HepG2 (cell line): ENCODE data around the gene CHMP4B. TPM values are rescaled to one million over a fixed set of nuclear protein-coding genes. Genes with fewer than 3 reads are reported as not detected.

Experiments
- ATAC-seq: fragments of 200-7000 bp; cut with Tn5 transposase; 3 replicates; pipeline ENCODE4 v1.9.1; 2020; ENCODE audit warnings: mild to moderate bottlenecking, moderate library complexity
- BruUV-seq: library from RNA; stranded (reverse); fragments of 400-500 nt; replicated peaks from 2 replicates; lab custom pipeline; 2021; lab: Mats Ljungman, UMichigan
- CTCF ChIA-PET: fragments of 300-600 bp; formaldehyde crosslinking; extraction: SDS; loops from one replicate; lab custom pipeline; 2021; ENCODE audit warnings: low total read pairs, inconsistent platforms, low intra/inter-chr PET ratio; lab: Yijun Ruan, JAX
- POLR2A ChIA-PET: fragments of 350-600 bp; sonication (Branson Sonifier 250); formaldehyde crosslinking; loops from one replicate; lab custom pipeline; 2020; ENCODE audit warnings: antibody characterized with exemption, inconsistent platforms; lab: Yijun Ruan, JAX
- DNase-seq: peaks from one replicate; pipeline ENCODE4 v3.0.0-alpha.2; 2015; ENCODE audit warnings: low spot score
- FAIRE-seq: peaks from 3 replicates; lab custom pipeline; 2011; peaks lifted over from hg19 to GRCh38; lab: Jason Lieb, UNC
- H2AFZ ChIP-seq: one replicate; pipeline ENCODE4 v1.6.1; 2011; ENCODE audit warnings: low read length, inconsistent platforms
- H3K27ac ChIP-seq: fragments of 300-600 bp; 3 replicates; pipeline ENCODE4 v1.8.0; 2011; ENCODE audit warnings: mixed run types, mild to moderate bottlenecking, mixed read lengths, low read length, inconsistent platforms; ENCODE audit not compliant: insufficient read depth; ENCODE audit errors: extremely low read length
- H3K27me3 ChIP-seq, 2 experiments: fragments of 200-600 bp in 1 of 2; 2 replicates in 1 of 2; 3 replicates in 1 of 2; pipeline versions ENCODE4 v1.6.0 to v1.8.0; 2011; ENCODE audit warnings: low read length in 2 of 2, mild to moderate bottlenecking in 2 of 2, moderate library complexity in 2 of 2, inconsistent platforms in 1 of 2; ENCODE audit not compliant: insufficient read depth in 2 of 2, control insufficient read depth in 1 of 2
- H3K36me3 ChIP-seq, 2 experiments: fragments of 200-600 bp in 1 of 2; replicated peaks in 1 of 2; 2 replicates in 1 of 2; 3 replicates in 1 of 2; pipeline versions ENCODE4 v1.5.1 to v1.8.0; 2011; ENCODE audit warnings: low read length in 2 of 2, inconsistent platforms in 1 of 2; ENCODE audit not compliant: insufficient read depth in 2 of 2, control insufficient read depth in 1 of 2
- H3K4me1 ChIP-seq: 2 replicates; pipeline ENCODE4 v1.5.1; 2012; ENCODE audit warnings: low read length, inconsistent platforms; ENCODE audit not compliant: insufficient read depth
- H3K4me2 ChIP-seq: 2 replicates; pipeline ENCODE4 v1.6.0; 2011; ENCODE audit warnings: low read depth, low read length, inconsistent platforms
- H3K4me3 ChIP-seq, 3 experiments: fragments of 200-600 bp in 1 of 3; sonication (generic), shearing (Covaris generic) in 1 of 3; replicated peaks in 1 of 3; 2 replicates each; pipeline ENCODE4 v1.5.1; 2011 to 2016; ENCODE audit warnings: low read length in 3 of 3, inconsistent platforms in 2 of 3, low read depth in 2 of 3, mild to moderate bottlenecking in 2 of 3, control low read depth in 1 of 3, mixed read lengths in 1 of 3; ENCODE audit not compliant: insufficient read depth in 1 of 3
- H3K79me2 ChIP-seq: one replicate; pipeline ENCODE4 v1.6.1; 2011; ENCODE audit warnings: low read length, inconsistent platforms; ENCODE audit not compliant: insufficient read depth
- H3K9ac ChIP-seq: 2 replicates; pipeline ENCODE4 v1.6.0; 2011; ENCODE audit warnings: mild to moderate bottlenecking, low read depth, low read length, inconsistent platforms; ENCODE audit not compliant: insufficient read depth
- H3K9me3 ChIP-seq: 2 replicates; pipeline ENCODE4 v1.5.1; 2012; ENCODE audit warnings: mild to moderate bottlenecking, low read length
- H4K20me1 ChIP-seq: 2 replicates; pipeline ENCODE4 v1.6.0; 2011; ENCODE audit warnings: inconsistent platforms, mild to moderate bottlenecking, low read length, moderate library complexity; ENCODE audit not compliant: insufficient read depth
- CHD4 ChIP-seq: fragments of 200-600 bp; sonication (generic); IDR thresholded peaks from 2 replicates; pipeline ENCODE4 v1.7.0; 2017; ENCODE audit warnings: mild to moderate bottlenecking, low read length, borderline replicate concordance
- HMG20A ChIP-seq: IDR thresholded peaks from 2 replicates; pipeline ENCODE4 v1.6.1; 2016; ENCODE audit warnings: borderline replicate concordance
- HOXD1 ChIP-seq: sonication (generic); formaldehyde crosslinking; IDR thresholded peaks from 2 replicates; pipeline ENCODE4 v1.5.0; 2020; ENCODE audit warnings: missing genetic modification reagents
- MAFK ChIP-seq, 2 experiments: IDR thresholded peaks in 1 of 2; conservative IDR thresholded peaks in 1 of 2; 2 replicates each; pipeline ENCODE4 v1.6.1; 2011; ENCODE audit warnings: improper control_type of control experiment in 2 of 2, low read length in 2 of 2
- MED13 ChIP-seq: sonication (generic); formaldehyde crosslinking; IDR thresholded peaks from 2 replicates; pipeline ENCODE4 v1.5.0; 2020; ENCODE audit warnings: missing genetic modification reagents
- MTERF4 ChIP-seq: sonication (generic); formaldehyde crosslinking; IDR thresholded peaks from 2 replicates; pipeline ENCODE4 v1.8.0; 2023; ENCODE audit warnings: mild to moderate bottlenecking, missing genetic modification reagents
- TAF1 ChIP-seq: sonication (generic); formaldehyde crosslinking; IDR thresholded peaks from 2 replicates; pipeline ENCODE4 v1.4.0; 2020; ENCODE audit warnings: missing genetic modification reagents
- ZFP37 ChIP-seq: sonication (generic); formaldehyde crosslinking; IDR thresholded peaks from 2 replicates; pipeline ENCODE4 v1.4.0; 2020; ENCODE audit warnings: missing genetic modification reagents, borderline replicate concordance
- ZNF33A ChIP-seq: sonication (generic); formaldehyde crosslinking; IDR thresholded peaks from 2 replicates; pipeline ENCODE4 v1.5.1; 2020; ENCODE audit warnings: missing genetic modification reagents, mild to moderate bottlenecking, moderate library complexity, borderline replicate concordance
- ZNF549 ChIP-seq: sonication (generic); formaldehyde crosslinking; IDR thresholded peaks from 2 replicates; pipeline ENCODE4 v1.5.0; 2020; ENCODE audit warnings: missing genetic modification reagents
- ZNF564 ChIP-seq: sonication (generic); formaldehyde crosslinking; IDR thresholded peaks from 2 replicates; pipeline ENCODE4 v1.8.1; 2023; ENCODE audit warnings: mild to moderate bottlenecking, missing genetic modification reagents
- ZNF83 ChIP-seq: sonication (generic); formaldehyde crosslinking; IDR thresholded peaks from 2 replicates; pipeline ENCODE4 v1.4.0; 2020; ENCODE audit warnings: missing genetic modification reagents, mild to moderate bottlenecking, borderline replicate concordance
- WGBS: methylation state at CpG from one replicate; pipeline ENCODE4 v1.1.6; 2017; ENCODE audit warnings: low lambda C conversion rate; 5-methylcytosine and 5-hydroxymethylcytosine counted together
- in situ Hi-C: cut with HindIII; loops from 2 replicates; pipeline ENCODE4 v1.10.0; 2017; ENCODE audit warnings: low pct_unique_long_range_greater_than_20kb; ENCODE audit not compliant: extremely low pct_ligation_motif_present
- intact Hi-C: fragments of 100-400 bp; cut with micrococcal nuclease; formaldehyde crosslinking; loops from one replicate; pipeline ENCODE4 v1.10.0; 2022; ENCODE audit not compliant: unreplicated experiment
- polyA plus RNA-seq, 8 experiments: library from polyadenylated mRNA; depleted of rRNA in 3 of 8; stranded (reverse) in 7 of 8; unstranded in 1 of 8; fragments of >200 nt; fragmentation: Illumina TruSeq in 4 of 8; extraction: Trizol in 4 of 8; gene quantifications; 2 replicates each; pipeline versions ENCODE4 v1.2.1 to v1.2.3, GENCODE V29; 2011 to 2016; ENCODE audit warnings: low read depth in 4 of 8, missing spikeins in 1 of 8, mixed read lengths in 1 of 8; ENCODE audit not compliant: insufficient read depth in 1 of 8
- total RNA-seq, 5 experiments: library from RNA; depleted of rRNA; stranded (reverse); fragments of >200 nt; fragmentation: Illumina TruSeq; extraction: Trizol; gene quantifications; 2 replicates each; pipeline ENCODE4 v1.2.3, GENCODE V29; 2016; ENCODE audit warnings: low read depth in 1 of 5

The CHMP4B gene
- total and polyA plus RNA-seq, 2 of the 13 experiments (the other 11 are each of a cell fraction or from before 2014, with no cell fraction given) = 40.1 to 45.6 TPM

- ATAC-seq (no peak), FAIRE-seq (no peak), DNase-seq (no peak)
- Histone ChIP-seq H3K27ac (no peak overlapping the region), H2AFZ (no peak overlapping the region), H3K4me3 (no peak overlapping the region), H3K4me2 (no peak overlapping the region), H3K9ac (no peak overlapping the region), H3K36me3 (peaks cover 0 to 4% of the 10 kb centered on the region in 2 experiments; a peak in 2 of 5 replicates), H3K4me1 (peaks cover 70% of the 10 kb centered on the region), H3K27me3 (no peaks in the 10 kb centered on the region), H3K9me3 (no peaks in the 10 kb centered on the region), H3K79me2 (peaks cover 86% of the 10 kb centered on the region), H4K20me1 (peaks cover 38% of the 10 kb centered on the region)
- ChIA-PET POLR2A (no interaction called here), CTCF (no interaction called here)
- intact Hi-C loops = loop anchor here (5.0 kb wide), 1 partner anchor 50 kb away; no protein-coding TSS in a partner anchor
- in situ Hi-C loops = no loop called here
- 0 out of 2 replicates have a peak, but pooled peaks have one; percentile 50 for TF ChIP-seq MTERF4 (CRISPR knock-in tag)
- no peak for TF ChIP-seq MAFK (conservative IDR thresholded peaks at IDR 0.05 in 1 of 2, IDR thresholded peaks at IDR 0.05 in 1 of 2; ENCODE audit: low read length in 2 of 2)
- WGBS = 94% methylated on average over 3 of the region's 3 CpGs
- BruUV-seq = no TSS peak
These were observed 31.2 kb downstream of the CHMP4B start for GRCh38 chr20:33842346-33842745.

- H3K4me2 ChIP-seq = no peak overlapping the region
- BruUV-seq = no TSS peak
- H3K27ac ChIP-seq = no peak overlapping the region
- no peak overlapping the region for H2AFZ ChIP-seq
- intact Hi-C loops = loop anchor here (5.0 kb wide), 1 partner anchor 51 kb away; no protein-coding TSS in a partner anchor
- DNase-seq = no peak
- H3K4me1 ChIP-seq = peaks cover 70% of the 10 kb centered on the region
- H3K27me3 ChIP-seq = no peaks in the 10 kb centered on the region
- FAIRE-seq = no peak
- H3K9ac ChIP-seq = no peak overlapping the region
- peaks cover 34% of the 10 kb centered on the region; the same call in 1 of the 2 replicates for H4K20me1 ChIP-seq
- TF ChIP-seq ZNF564 (CRISPR knock-in tag) (no peak), HOXD1 (no peak), TAF1 (no peak), ZNF549 (CRISPR knock-in tag) (no peak), ZNF33A (no peak), ZFP37 (no peak), MED13 (no peak), CHD4 (no peak), ZNF83 (CRISPR knock-in tag) (no peak), HMG20A (CRISPR knock-in tag) (no peak)
- TF ChIP-seq, all 625 proteins: peak for 0
- ChIA-PET POLR2A (no interaction called here), CTCF (no interaction called here)
- H3K36me3 ChIP-seq = peaks cover 0 to 4% of the 10 kb centered on the region in 2 experiments; a peak in 2 of 5 replicates
- no peak for ATAC-seq
- H3K9me3 ChIP-seq = no peaks in the 10 kb centered on the region
- in situ Hi-C loops = no loop called here
- H3K4me3 ChIP-seq = no peak overlapping the region
- WGBS = 88% methylated on average over 1 of the region's 1 CpG
- H3K79me2 ChIP-seq = peaks cover 83% of the 10 kb centered on the region
These were observed 31.9 kb downstream of the CHMP4B start for GRCh38 chr20:33843050-33843449.
